Colonic mucosa (tissue), 4 donors: ENCODE data around the gene RFC2. TPM values are rescaled to one million over a fixed set of nuclear protein-coding genes. Genes with fewer than 3 reads are reported as not detected.

Source experiments
- DNase-seq: peaks from one replicate; pipeline ENCODE4 v3.0.0-alpha.2; 2020
- H3K27ac ChIP-seq: fragments of 200-600 bp; one replicate; pipeline ENCODE4 v1.8.0; 2021
- H3K27me3 ChIP-seq: fragments of 200-600 bp; one replicate; pipeline ENCODE4 v1.8.0; 2021
- H3K36me3 ChIP-seq: fragments of 200-600 bp; one replicate; pipeline ENCODE4 v1.8.0; 2021
- H3K4me1 ChIP-seq: fragments of 200-600 bp; one replicate; pipeline ENCODE4 v1.8.0; 2021; ENCODE audit warnings: mild to moderate bottlenecking
- H3K4me3 ChIP-seq: fragments of 200-600 bp; one replicate; pipeline ENCODE4 v1.8.0; 2021
- H3K9ac ChIP-seq, 2 donors: one replicate each; pipeline ENCODE4 v1.7.0; 2013; ENCODE audit warnings: control low read depth in 2 of 2, low read depth in 2 of 2, low read length in 2 of 2
- H3K9me3 ChIP-seq: fragments of 200-600 bp; one replicate; pipeline ENCODE4 v1.8.0; 2021
- intact Hi-C: fragments of 100-400 bp; cut with DNase I; formaldehyde crosslinking; loops from one replicate; pipeline ENCODE4 v1.14.1; 2022
- microRNA-seq: library from miRNA; unstranded; fragments of <30 nt; microRNA quantifications from one replicate; pipeline ENCODE4, GENCODE V29; 2019
- total RNA-seq, 2 donors: library from RNA; stranded (reverse); fragmentation: NEBNext Ultra II Directional in 1 of 2; extraction: Animal tissue kit (Norgen Biotek cat#: 25700) in 1 of 2; gene quantifications; one replicate each; pipeline ENCODE4 v1.2.1, GENCODE V29; 2021
- TF ChIP-seq, protein P1 (sequence below): fragments of 200-600 bp; IDR thresholded peaks from one replicate; pipeline ENCODE4 v1.8.0; 2022; ENCODE audit warnings: antibody characterized with exemption, mild to moderate bottlenecking
- donor health status: healthy.
- donor health status: DM: no; HTN: no; CAD: no.
- donor health status: DM: no; HTN: no; CAD: no.

The RFC2 gene
- total RNA-seq, 2 donors from 2014 or later, result 18.5 to 43.8 TPM

DNA sequence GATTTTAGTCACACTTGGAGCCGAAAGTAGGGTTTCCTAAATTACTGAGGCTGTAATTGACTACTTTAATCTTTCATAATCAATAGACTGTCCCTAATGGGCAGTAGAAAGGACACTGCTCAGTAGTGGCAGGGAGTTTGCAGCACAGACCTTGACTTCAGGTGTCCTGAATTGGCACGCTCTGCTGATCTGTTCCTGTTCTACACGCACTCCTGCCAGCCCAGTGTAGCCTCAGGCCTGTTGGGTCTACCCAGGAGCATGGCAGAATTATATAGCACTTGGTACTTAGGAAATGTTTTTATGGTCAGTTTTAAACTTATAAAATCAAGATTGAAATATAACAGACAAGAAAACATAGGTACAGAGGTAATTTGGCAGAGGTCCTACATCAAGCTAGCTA, 71.1 kb downstream of the RFC2 start:
- H3K9me3 ChIP-seq, result no peaks in the 10 kb centered on the region
- H3K4me1 ChIP-seq, result peaks cover 35% of the 10 kb centered on the region
- no peak for DNase-seq
- no peaks in the 10 kb centered on the region for H3K27me3 ChIP-seq
- intact Hi-C loops, result loop anchor here (5.0 kb wide), 1 partner anchor 116 kb away; no protein-coding TSS in a partner anchor
- H3K36me3 ChIP-seq, result no peaks in the 10 kb centered on the region
- TF ChIP-seq, protein P1, sequence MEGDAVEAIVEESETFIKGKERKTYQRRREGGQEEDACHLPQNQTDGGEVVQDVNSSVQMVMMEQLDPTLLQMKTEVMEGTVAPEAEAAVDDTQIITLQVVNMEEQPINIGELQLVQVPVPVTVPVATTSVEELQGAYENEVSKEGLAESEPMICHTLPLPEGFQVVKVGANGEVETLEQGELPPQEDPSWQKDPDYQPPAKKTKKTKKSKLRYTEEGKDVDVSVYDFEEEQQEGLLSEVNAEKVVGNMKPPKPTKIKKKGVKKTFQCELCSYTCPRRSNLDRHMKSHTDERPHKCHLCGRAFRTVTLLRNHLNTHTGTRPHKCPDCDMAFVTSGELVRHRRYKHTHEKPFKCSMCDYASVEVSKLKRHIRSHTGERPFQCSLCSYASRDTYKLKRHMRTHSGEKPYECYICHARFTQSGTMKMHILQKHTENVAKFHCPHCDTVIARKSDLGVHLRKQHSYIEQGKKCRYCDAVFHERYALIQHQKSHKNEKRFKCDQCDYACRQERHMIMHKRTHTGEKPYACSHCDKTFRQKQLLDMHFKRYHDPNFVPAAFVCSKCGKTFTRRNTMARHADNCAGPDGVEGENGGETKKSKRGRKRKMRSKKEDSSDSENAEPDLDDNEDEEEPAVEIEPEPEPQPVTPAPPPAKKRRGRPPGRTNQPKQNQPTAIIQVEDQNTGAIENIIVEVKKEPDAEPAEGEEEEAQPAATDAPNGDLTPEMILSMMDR, result no peak
- no peak overlapping the region for H3K27ac ChIP-seq
- H3K4me3 ChIP-seq, result no peak overlapping the region
- peak overlapping the region in 1 of 2 donors; percentile 24 for H3K9ac ChIP-seq

DNA sequence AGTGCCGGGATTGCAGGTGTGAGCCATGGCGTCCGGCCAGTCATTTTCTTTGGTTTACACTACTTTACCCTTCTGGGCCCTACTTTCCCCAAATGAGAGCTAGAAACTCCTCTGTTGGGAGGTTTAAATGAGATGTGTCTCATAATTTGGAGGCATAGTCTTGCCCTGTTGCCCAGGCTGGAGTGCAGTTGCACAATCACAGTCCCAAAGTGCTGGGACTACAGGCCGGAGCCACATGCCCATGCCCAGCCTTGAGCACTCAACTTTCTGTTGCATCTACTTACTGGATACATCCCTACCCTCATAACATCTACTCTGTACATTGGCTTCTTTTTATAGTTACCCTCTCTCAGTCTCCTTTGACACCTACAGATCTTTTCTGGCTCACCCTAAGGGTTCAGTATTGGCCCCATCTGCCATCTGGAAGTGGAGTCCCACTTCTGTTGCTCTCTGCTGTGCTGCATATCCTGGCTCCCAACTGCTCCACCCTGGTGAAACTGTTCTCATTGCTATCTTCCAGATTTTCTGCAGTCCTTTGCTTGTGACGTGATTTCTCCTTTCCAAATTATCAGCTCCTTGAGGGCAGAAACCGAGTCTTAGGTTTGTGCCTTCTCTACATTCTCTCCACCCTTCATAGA, 71.6 kb downstream of the RFC2 start:
- intact Hi-C loops, result loop anchor here (5.0 kb wide), 1 partner anchor 115 kb away; no protein-coding TSS in a partner anchor
- H3K27me3 ChIP-seq, result no peaks in the 10 kb centered on the region
- H3K27ac ChIP-seq, result no peak overlapping the region
- H3K4me1 ChIP-seq, result peaks cover 35% of the 10 kb centered on the region
- peak overlapping the region; percentile 24 to 29 for H3K9ac ChIP-seq
- DNase-seq, result no peak
- H3K36me3 ChIP-seq, result no peaks in the 10 kb centered on the region
- no peaks in the 10 kb centered on the region for H3K9me3 ChIP-seq
- TF ChIP-seq, protein P1, result no peak
- H3K4me3 ChIP-seq, result no peak overlapping the region

DNA sequence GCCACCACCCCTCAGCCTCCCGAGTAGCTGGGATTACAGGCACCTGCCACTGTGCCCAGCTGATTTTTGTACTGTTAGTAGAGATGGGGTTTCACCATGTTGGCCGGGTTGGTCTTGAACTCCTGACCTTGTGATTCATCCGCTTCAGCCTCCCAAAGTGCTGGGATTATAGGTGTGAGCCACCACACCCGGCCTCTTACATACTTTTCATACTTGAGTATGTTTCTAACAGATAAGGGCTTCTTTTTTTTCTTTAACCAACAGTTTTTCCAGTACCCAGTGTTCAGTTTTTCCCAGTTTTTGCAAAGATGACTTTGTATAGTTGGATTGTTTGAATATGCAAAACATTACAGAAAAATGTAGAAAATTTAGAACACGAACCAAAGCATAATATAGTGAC, 72.4 kb downstream of the RFC2 start:
- DNase-seq, result no peak
- no peak overlapping the region for H3K4me3 ChIP-seq
- H3K9me3 ChIP-seq, result no peaks in the 10 kb centered on the region
- no peak overlapping the region for H3K9ac ChIP-seq
- H3K36me3 ChIP-seq, result no peaks in the 10 kb centered on the region
- H3K4me1 ChIP-seq, result peaks cover 37% of the 10 kb centered on the region
- intact Hi-C loops, result loop anchor here (5.0 kb wide), 1 partner anchor 115 kb away; no protein-coding TSS in a partner anchor
- no peaks in the 10 kb centered on the region for H3K27me3 ChIP-seq
- TF ChIP-seq, protein P1, result no peak
- no peak overlapping the region for H3K27ac ChIP-seq

Small RNAs within 50 kb of the gene (microRNA-seq; reads per million reads assigned to microRNA genes)
- 267 reads per million, percentile 63 among the genes with 10 or more reads in this experiment for gene MIR590

Other genes starting within 250 kb of the RFC2 start
- gene ELN, start 226.2 kb downstream of the RFC2 start, total RNA-seq, result 10 to 100 TPM in 1 of 2 donors, 1 to 10 TPM in 1; 6.9 to 12.6 TPM
- gene LIMK1, start 170.6 kb downstream of the RFC2 start, total RNA-seq, result 10 to 100 TPM; 11.1 to 16.5 TPM
- gene EIF4H, start 80.0 kb downstream of the RFC2 start, total RNA-seq, result 100 to 1,000 TPM; 297 to 302 TPM
- 1 to 10 TPM; 3.5 to 4.0 TPM for gene LAT2, start 44.4 kb downstream of the RFC2 start, total RNA-seq
- gene CLIP2, start 35.0 kb upstream of the RFC2 start, total RNA-seq, result 10 to 100 TPM; 77.8 to 81.6 TPM
- gene GTF2IRD1, start 199.5 kb upstream of the RFC2 start, total RNA-seq, result 10 to 100 TPM; 18.3 to 29.5 TPM